Stomach (tissue), 9 donors: Measurements from ENCODE around the gene OTOGL. TPM values are rescaled to one million over a fixed set of nuclear protein-coding genes. Genes with fewer than 3 reads are reported as not detected.
A peak's percentile ranks its signal among the peaks of the same experiment; 100 is the strongest.

ENCODE experiments used
- DNase-seq, 2 donors: peaks; one replicate each; pipeline versions ENCODE4 v3.0.0 to v3.0.0-alpha.2; 2013 to 2019
- H3K27ac ChIP-seq, 5 donors: fragments of 200-600 bp in 4 of 5; sonication (generic) in 4 of 5; one replicate each; pipeline ENCODE4 v1.5.1; 2013 to 2019; ENCODE audit warnings: mild to moderate bottlenecking in 1 of 5, moderate library complexity in 1 of 5
- H3K27me3 ChIP-seq, 3 donors: fragments of 200-600 bp; sonication (generic); one replicate each; pipeline ENCODE4 v1.5.1; 2017 to 2019; ENCODE audit warnings: mixed run types in 1 of 3
- H3K36me3 ChIP-seq, 4 donors: fragments of 200-600 bp; sonication (generic); 1 replicate in 3 of 4; 2 replicates in 1 of 4; pipeline ENCODE4 v1.5.1; 2016 to 2019
- H3K4me1 ChIP-seq, 4 donors: fragments of 200-600 bp; sonication (generic); one replicate each; pipeline ENCODE4 v1.5.1; 2016 to 2019
- H3K4me3 ChIP-seq, 4 donors: fragments of 200-600 bp; sonication (generic) in 3 of 4; one replicate each; pipeline ENCODE4 v1.5.1; 2016 to 2019; ENCODE audit warnings: mild to moderate bottlenecking in 1 of 4
- H3K9me3 ChIP-seq, 4 donors: fragments of 200-600 bp; sonication (generic); one replicate each; pipeline ENCODE4 v1.5.1; 2016 to 2019
- EP300 ChIP-seq: sonication (generic); formaldehyde crosslinking; IDR thresholded peaks from one replicate; pipeline ENCODE4 v1.6.1; 2017; ENCODE audit warnings: antibody characterized with exemption
- POLR2A ChIP-seq, 4 donors: fragments of 450-650 bp; IDR thresholded peaks; one replicate each; pipeline ENCODE4 v1.6.1; 2016; ENCODE audit warnings: antibody characterized with exemption in 4 of 4, control low read depth in 2 of 4, mild to moderate bottlenecking in 1 of 4, moderate library complexity in 1 of 4
- POLR2AphosphoS5 ChIP-seq, 3 donors: sonication (generic); formaldehyde crosslinking; IDR thresholded peaks; one replicate each; pipeline ENCODE4 v1.6.1; 2016; ENCODE audit warnings: antibody characterized with exemption in 3 of 3
- WGBS, 5 donors: extraction: QIAGEN DNeasy Blood & Tissue Kit in 3 of 5; methylation state at CpG; one replicate each; pipeline versions ENCODE4 v1.1.5 to v1.1.7; 2013 to 2018; 5-methylcytosine and 5-hydroxymethylcytosine counted together
- intact Hi-C: fragments of 100-400 bp; cut with DNase I; formaldehyde crosslinking; loops from one replicate; pipeline ENCODE4 v1.15.1; 2023; ENCODE audit warnings: low total_unique reads
- polyA plus RNA-seq, 3 donors: library from polyadenylated mRNA; stranded (reverse); fragments of 200-250 nt; gene quantifications; one replicate each; pipeline ENCODE4 v1.2.3, GENCODE V29; 2013
- total RNA-seq, 5 donors: library from RNA; depleted of rRNA; stranded (reverse); fragments of >200 nt; gene quantifications; one replicate each; pipeline versions ENCODE4 v1.1.0 to v1.2.3, GENCODE V29; 2014 to 2016
- TF ChIP-seq, protein P1 (sequence below), 7 experiments: fragments of 450-650 bp in 4 of 7; fragments of 200-600 bp in 3 of 7; sonication (generic) in 3 of 7; IDR thresholded peaks; one replicate each; pipeline ENCODE4 v1.5.1; 2016 to 2019; ENCODE audit warnings: antibody characterized with exemption in 7 of 7, control low read depth in 2 of 7, mild to moderate bottlenecking in 1 of 7
- donor health status: healthy with polysubstance abuse.
- donor health status: Bipolar disorder and iron deficiency.
- donor health status: healthy.

The OTOGL gene
- total and polyA plus RNA-seq, 8 donors = 0.58 to 1.7 (median 0.99) TPM; not detected in 4

DNA sequence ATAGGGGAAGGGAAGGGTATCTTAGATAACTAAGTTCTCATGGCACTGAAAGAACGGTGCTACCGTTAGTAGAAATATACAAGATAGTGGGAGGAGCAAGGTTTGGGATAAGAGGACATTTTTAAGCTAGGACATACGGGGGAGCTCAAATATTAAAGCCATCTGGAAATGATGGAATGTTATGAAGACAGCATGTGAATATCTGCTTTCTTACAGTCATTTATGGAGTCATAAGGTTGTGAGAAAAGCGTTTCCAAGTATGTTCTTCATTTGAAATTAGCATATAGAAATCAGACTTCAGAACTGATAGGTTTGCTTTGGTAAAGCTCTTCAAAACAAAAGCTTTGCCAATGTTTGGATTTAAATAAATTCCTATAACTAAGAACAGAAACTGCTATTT lies 62.3 kb downstream of the OTOGL start:
- no peaks in the 10 kb centered on the region for H3K9me3 ChIP-seq
- WGBS, 5 donors = 63 to 76% (median 72%) methylated on average over 4 of the region's 4 CpGs
- no peaks in the 10 kb centered on the region for H3K27me3 ChIP-seq
- intact Hi-C loops = no loop called here
- no peak for TF ChIP-seq EP300
- no peak for TF ChIP-seq POLR2AphosphoS5 (IDR thresholded peaks at IDR 0.05)
- TF ChIP-seq, protein P1, sequence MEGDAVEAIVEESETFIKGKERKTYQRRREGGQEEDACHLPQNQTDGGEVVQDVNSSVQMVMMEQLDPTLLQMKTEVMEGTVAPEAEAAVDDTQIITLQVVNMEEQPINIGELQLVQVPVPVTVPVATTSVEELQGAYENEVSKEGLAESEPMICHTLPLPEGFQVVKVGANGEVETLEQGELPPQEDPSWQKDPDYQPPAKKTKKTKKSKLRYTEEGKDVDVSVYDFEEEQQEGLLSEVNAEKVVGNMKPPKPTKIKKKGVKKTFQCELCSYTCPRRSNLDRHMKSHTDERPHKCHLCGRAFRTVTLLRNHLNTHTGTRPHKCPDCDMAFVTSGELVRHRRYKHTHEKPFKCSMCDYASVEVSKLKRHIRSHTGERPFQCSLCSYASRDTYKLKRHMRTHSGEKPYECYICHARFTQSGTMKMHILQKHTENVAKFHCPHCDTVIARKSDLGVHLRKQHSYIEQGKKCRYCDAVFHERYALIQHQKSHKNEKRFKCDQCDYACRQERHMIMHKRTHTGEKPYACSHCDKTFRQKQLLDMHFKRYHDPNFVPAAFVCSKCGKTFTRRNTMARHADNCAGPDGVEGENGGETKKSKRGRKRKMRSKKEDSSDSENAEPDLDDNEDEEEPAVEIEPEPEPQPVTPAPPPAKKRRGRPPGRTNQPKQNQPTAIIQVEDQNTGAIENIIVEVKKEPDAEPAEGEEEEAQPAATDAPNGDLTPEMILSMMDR (IDR thresholded peaks at IDR 0.05) = no peak
- H3K36me3 ChIP-seq = no peaks in the 10 kb centered on the region
- no peak overlapping the region for H3K27ac ChIP-seq
- no peak overlapping the region for H3K4me3 ChIP-seq
- H3K4me1 ChIP-seq = no peaks in the 10 kb centered on the region
- peak in 1 of 2 donors; percentile 15 for DNase-seq

DNA sequence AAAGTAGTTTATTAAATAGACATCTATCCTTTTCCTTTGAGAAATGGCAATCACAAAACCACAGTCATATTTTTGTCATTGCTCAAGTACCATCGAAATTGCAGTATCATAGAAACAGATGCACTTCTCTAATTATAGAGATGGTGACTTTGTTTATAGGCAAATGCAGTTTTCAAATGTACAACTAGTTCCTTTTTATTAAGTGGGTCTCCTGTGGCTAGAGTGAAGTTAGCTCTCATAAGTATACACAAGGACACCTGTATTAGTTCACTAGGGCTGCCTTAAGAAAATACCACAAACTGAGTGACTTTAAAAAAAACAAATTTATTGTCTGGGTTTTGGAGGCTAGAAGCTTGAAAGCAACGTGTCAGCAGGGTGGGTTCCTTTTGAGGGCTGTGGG lies 62.8 kb downstream of the OTOGL start:
- 67 to 83% (median 75%) methylated on average over 2 of the region's 2 CpGs for WGBS, 5 donors
- DNase-seq = no peak
- intact Hi-C loops = no loop called here

DNA sequence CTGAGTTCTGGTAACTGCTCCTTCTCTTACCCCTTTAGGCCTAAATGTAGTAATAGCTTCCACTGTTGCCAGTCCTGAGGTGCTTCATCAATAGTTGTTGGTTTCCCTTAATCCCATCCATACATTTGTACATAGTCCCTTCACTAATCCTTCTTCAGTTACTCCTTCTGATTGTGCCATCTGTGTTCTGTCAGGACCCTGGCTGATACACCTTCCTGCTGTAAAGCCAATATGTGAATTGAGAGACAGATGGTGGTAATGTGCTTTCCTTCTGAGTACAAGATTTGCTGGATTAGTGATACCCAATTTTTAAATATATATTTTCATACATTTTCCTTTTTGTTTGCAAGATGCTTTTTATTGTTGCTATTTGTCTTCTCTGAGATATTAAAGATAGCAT lies 66.4 kb downstream of the OTOGL start:
- DNase-seq = no peak
- Histone ChIP-seq H3K4me3 (no peak overlapping the region), H3K27me3 (no peaks in the 10 kb centered on the region), H3K4me1 (no peaks in the 10 kb centered on the region), H3K9me3 (no peaks in the 10 kb centered on the region), H3K36me3 (no peaks in the 10 kb centered on the region), H3K27ac (no peak overlapping the region)
- intact Hi-C loops = no loop called here
- TF ChIP-seq POLR2A (IDR thresholded peaks at IDR 0.05) (no peak), EP300 (no peak), POLR2AphosphoS5 (IDR thresholded peaks at IDR 0.05) (no peak)
- TF ChIP-seq, protein P1 (IDR thresholded peaks at IDR 0.05) = no peak

More for the DNA sequence above, 62.8 kb downstream of the OTOGL start:
- TF ChIP-seq POLR2AphosphoS5 (IDR thresholded peaks at IDR 0.05) = no peak
- TF ChIP-seq, protein P1 (IDR thresholded peaks at IDR 0.05) = no peak
- TF ChIP-seq EP300 = no peak
- TF ChIP-seq POLR2A (IDR thresholded peaks at IDR 0.05) = no peak
- Histone ChIP-seq H3K36me3 (no peaks in the 10 kb centered on the region), H3K9me3 (no peaks in the 10 kb centered on the region), H3K4me1 (no peaks in the 10 kb centered on the region), H3K27me3 (no peaks in the 10 kb centered on the region), H3K27ac (no peak overlapping the region), H3K4me3 (no peak overlapping the region)

DNA sequence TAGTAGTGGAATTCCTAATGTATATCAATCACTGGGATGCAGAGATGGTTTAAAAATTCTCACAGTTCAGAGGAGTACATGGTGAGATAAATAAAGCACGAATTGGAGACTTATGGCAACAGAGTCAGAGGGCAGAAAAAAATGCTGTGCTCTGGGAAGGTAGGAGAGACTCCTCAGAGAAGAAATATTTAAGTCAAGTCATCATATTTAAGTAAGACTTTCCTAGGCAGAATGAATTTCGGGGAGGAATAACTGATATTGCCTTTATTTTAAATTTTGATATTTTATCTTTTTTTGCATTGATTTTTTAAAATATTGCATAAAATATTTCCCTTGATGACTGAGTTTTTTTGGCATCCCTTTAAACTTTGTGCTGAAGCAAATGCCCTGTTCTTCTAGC lies 67.4 kb downstream of the OTOGL start:
- Histone ChIP-seq H3K4me1 (no peaks in the 10 kb centered on the region), H3K36me3 (no peaks in the 10 kb centered on the region), H3K27ac (no peak overlapping the region), H3K4me3 (no peak overlapping the region), H3K27me3 (no peaks in the 10 kb centered on the region), H3K9me3 (no peaks in the 10 kb centered on the region)
- intact Hi-C loops = no loop called here
- TF ChIP-seq POLR2A (IDR thresholded peaks at IDR 0.05) (no peak), POLR2AphosphoS5 (IDR thresholded peaks at IDR 0.05) (no peak), EP300 (no peak)
- TF ChIP-seq, protein P1 (IDR thresholded peaks at IDR 0.05) = no peak
- no peak for DNase-seq
- 52 to 66% (median 58%) methylated on average over 2 of the region's 2 CpGs for WGBS, 5 donors

DNA sequence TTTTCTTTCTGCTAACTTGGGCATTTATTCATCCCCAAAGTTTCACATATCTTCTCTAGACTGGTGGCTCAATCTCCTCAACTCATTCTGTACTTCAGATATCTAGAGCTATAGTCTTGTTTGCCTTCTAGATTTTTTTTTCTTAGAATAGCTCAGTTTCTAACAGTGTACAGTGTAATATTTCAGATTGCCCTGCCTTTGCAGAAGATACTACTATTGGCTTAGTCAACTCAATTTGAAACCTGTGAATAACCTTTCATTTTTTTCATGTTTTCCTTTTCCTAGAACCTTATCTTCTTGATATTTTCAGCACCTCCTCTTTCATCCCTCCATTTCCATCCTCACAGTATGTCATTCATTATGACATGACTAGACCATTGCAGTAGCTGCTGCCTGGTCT lies 69.6 kb downstream of the OTOGL start:
- no peak for DNase-seq
- Histone ChIP-seq H3K27ac (no peak overlapping the region), H3K36me3 (no peaks in the 10 kb centered on the region), H3K9me3 (no peaks in the 10 kb centered on the region), H3K4me3 (no peak overlapping the region), H3K27me3 (no peaks in the 10 kb centered on the region), H3K4me1 (no peaks in the 10 kb centered on the region)
- intact Hi-C loops = no loop called here
- no peak for TF ChIP-seq EP300
- TF ChIP-seq POLR2A (IDR thresholded peaks at IDR 0.05) = no peak
- TF ChIP-seq, protein P1 (IDR thresholded peaks at IDR 0.05) = no peak
- no peak for TF ChIP-seq POLR2AphosphoS5 (IDR thresholded peaks at IDR 0.05)
